ENCODE measurements around the gene UHRF2.
"Not testable (repeated sequence)": the region's sequence is repeated elsewhere in the genome, so short reads cannot be mapped to it uniquely, and the experiment has no call there.

UHRF2 gene, protein sequence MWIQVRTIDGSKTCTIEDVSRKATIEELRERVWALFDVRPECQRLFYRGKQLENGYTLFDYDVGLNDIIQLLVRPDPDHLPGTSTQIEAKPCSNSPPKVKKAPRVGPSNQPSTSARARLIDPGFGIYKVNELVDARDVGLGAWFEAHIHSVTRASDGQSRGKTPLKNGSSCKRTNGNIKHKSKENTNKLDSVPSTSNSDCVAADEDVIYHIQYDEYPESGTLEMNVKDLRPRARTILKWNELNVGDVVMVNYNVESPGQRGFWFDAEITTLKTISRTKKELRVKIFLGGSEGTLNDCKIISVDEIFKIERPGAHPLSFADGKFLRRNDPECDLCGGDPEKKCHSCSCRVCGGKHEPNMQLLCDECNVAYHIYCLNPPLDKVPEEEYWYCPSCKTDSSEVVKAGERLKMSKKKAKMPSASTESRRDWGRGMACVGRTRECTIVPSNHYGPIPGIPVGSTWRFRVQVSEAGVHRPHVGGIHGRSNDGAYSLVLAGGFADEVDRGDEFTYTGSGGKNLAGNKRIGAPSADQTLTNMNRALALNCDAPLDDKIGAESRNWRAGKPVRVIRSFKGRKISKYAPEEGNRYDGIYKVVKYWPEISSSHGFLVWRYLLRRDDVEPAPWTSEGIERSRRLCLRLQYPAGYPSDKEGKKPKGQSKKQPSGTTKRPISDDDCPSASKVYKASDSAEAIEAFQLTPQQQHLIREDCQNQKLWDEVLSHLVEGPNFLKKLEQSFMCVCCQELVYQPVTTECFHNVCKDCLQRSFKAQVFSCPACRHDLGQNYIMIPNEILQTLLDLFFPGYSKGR

DNA sequence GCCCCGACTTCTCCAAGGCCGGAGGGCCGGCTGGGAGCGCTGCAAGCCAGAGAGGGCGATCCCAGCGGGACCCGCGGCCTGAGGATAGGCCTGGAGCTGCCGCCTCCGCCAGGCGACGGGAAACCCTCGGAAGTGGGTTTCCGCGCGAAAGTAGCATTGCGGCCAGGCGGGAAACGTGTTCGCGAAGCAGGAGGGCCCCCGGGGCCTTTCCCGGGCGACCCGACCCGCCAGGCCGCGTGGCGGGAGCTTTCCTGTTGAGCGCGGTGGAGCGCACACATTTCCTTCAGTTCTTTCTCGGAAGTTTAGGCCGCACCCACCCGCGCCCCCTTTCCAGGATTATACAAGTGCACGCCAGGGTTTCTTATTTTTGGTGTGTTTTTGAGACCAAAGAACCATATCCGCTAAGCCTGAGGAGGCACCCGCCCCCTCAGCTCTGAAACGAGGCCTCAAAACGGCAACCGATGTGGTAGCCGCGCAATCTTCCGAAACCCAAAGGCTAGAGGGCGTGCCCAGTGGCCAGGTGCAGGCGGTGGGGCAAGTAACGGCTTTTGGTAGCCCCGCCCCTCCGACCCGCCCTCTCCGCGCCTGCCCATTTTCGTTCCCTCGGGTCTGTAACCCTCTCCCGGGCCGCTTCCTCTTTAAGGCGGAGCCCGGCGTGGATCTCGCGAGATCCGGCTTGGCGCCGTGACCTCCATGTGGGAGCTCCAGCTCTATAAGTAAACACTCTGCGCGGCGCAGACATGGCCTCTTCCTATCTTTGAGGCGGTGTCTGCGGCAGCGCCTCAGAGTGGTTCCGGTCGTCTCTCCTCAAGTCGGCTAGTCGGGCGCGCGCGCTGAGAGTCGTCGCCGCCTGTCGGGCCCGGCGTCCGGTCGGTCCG is at the start of gene UHRF2:
Gene UHRF2 (plus strand): TSS at position 713 of the 878 bp plus-strand sequence. CDS start 292 bp downstream, outside the sequence.
- peak; percentile 99 for DNase-seq

DNA sequence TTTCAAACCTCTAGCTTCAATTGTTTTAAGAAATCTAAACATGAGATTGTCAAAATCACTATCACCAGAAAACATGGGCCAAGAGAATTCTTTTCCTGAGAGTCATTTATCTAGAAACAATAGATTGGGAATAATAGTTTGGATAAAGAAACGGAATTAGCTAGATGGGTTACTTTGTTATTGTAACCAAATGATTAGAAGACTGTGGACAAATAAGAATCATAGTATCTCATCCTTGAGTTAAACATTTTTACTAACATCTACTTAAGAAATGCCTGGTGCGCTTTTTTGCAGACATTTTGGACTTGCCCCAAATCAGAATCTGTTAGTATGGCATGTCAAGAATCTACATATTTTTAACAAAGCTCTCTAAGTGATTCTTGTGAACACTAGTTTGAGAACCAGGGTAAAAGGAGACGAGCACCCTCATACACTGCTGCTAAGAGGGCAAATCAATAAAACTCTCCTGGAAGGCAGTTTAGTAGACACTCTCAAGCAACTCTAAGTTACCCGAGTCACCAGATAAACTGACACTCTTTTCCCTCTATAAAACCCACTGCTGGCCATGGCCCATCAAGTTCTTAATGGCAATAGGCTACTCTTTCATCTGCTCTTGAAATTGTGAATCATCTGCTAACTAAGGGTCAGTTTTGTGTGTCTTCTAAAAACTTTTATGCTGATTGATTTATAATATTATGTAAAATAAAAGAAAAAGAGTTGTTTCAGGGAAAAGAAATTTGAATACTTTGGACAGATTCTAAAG is 45.7 kb upstream of the UHRF2 start:
- no peak for DNase-seq

DNA sequence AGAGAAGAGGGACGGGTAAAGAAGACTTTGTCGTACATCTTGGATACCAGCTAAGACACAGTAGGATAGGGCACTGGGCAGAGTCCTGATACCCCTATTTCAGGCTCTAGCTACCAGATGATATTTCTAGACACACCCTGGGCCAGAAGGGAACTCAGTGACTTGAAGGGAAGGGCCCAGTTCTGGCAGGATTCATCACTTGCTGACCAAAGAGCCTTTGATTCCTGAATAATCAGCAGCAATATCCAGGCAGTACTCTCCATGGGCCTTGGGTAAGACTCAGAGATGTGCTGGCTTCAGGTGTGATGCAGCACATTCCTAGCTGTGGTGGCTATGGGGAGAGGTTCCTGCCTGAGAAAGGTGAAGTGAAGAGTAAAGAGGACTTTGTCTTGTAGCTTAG is 44.2 kb upstream of the UHRF2 start:
- DNase-seq = no peak

DNA sequence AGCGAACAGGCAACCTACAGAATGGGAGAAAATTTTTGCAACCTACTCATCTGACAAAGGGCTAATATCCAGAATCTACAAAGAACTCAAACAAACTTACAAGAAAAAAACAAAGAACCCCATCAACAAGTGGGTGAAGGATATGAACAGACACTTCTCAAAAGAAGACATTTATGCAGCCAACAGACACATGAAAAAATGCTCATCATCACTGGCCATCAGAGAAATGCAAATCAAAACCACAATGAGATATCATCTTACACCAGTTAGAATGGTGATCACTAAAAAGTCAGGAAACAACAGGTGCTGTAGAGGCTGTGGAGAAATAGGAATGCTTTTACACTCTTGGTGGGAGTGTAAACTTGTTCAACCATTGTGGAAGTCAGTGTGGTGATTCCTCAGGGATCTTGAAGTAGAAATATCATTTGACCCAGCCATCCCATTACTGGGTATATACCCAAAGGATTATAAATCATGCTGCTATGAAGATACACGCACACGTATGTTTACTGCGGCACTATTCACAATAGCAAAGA is 31.5 kb upstream of the UHRF2 start:
- not testable (repeated sequence) for DNase-seq

DNA sequence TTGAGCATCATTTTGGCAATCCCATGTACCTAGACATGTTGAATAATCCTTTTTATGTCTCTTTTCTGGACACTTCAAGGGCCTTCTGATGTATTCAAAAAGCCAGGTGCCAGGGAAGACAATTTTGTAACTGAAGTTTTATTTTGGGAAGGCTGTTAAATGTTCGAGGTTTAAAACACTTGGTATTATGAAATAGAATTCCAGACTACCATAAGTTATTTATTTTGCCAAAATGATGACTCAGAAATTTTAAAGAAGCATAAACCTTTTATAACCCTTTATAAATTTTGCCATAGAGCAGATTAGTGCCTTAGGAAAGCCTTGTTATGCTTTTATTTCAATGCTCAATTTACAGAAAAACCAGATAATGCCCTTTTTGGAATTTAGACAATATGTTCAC is 30.3 kb upstream of the UHRF2 start:
- no peak for DNase-seq

DNA sequence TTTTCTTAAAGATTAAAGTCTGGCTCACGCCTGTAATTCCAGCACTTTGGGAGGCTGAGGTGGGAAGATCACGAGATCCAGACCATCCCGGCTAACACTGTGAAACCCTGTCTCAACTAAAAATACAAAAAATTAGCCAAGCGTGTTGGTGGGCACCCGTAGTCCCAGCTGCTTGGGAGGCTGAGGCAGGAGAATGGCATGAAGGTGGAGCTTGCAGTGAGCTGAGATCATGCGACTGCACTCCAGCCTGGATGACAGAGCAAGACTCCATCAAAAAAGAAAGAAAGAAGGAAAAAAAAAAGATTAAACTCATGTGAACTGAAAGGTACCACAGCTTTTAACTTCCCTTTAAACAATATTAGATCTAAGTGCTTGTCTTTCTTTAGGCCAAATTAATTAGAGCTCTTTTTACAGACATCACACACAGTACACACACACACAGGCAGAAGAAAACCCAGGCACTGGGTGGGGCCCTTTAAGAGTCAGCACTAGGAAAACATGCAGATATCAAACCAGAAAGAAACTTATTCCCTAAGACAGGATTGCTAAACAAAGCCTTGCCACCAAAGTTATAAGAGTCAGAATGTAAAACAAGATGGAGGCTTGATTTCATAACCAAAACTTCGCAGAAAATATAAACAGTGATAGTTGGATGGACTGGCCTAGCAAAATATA is 29.3 kb upstream of the UHRF2 start:
- no peak for DNase-seq

DNA sequence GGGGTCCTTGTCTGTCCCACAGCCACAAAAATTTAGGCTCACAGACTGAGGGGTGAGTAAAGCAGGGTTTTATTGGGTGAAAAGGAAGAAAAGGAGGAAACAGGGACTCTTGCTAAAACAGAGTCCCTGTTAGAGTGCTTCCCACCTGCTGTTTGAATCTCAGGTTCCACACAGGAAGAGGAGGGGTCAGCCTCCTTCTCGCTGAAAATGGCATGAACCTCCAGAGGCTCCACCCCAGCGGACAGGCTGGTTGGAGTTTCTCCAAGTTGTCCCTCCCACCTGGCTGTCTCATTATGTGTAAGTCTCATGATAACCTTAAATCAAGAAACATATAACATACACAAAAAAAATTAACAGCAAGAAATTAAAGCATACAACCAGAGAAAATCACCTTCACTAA is 28.3 kb upstream of the UHRF2 start:
- DNase-seq = no peak

DNA sequence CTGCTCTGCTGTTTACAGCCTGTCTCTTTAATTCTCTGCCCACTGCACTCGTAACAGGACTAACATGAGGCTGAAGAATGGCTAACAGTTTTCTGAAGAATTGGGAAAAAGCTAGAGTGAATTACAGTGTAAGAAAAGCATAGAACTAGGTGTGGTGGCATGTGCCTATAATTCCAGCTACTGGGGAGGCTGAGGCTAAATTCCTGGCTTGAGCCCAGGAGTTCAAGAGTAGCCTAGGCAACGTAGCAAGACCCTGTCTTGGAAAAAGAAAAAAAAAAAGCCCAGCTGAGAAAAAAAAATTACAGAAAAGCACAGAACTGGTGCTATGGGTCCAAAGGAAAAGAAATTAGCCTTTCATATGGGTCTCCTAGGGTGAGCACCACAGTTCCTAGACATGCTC is 13.9 kb upstream of the UHRF2 start:
- no peak for DNase-seq

DNA sequence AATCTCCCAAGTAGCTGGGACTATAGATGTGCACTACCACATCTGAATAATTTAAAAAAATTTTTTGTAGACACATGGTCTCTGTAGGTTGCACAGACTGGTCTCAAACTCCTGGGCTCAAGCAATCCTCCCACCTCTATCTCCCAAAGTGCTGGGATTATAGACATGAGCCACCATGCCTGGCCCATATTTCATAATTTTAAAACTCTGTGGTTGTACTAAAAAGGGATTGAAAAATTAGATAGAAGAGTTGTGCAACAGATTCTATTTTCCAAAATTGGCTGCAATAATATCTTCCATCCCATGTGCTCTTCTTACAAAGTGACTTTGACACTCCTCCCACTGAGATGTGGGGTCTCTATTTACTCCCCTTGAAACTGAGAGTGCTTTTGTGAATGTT is 7.6 kb upstream of the UHRF2 start:
- DNase-seq = no peak

DNA sequence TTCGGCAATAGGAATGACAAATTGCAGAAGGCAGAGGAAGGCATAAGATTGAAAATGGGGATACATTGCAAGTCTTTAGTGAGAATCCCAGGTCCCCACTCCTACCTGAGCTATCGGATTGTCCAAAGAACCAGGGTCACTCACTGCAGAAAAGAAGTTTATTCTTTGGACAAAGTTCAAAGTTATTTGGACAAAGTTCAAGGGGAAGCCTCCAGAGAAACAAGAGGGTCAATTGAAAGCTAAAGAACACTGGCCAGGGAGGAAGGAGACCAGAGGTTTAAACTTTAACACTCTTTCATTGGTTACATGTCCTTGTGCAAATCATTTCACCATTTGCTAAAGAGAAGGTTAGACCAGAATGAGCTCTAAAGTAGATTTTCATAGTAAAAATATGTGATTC is 5.2 kb upstream of the UHRF2 start:
- DNase-seq = no peak

DNA sequence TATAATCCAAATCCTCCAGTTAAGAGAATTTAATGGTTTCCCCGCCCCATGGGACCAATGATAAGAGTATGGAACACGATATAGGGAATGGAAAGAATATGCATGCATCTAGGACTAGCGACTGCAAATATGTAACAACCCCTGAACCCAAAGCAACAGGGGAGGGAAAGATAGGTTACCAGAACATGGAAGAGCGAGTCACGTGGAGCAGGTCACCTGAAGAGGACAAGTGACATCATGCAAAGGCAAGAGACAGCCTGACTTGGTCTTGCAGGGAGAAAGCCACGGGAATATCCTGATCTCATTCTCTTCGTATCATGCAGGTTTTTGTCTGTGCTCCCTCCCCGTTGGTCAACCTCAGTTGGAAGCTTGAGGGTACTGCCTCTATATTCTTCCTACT is 4.7 kb upstream of the UHRF2 start:
- no peak for DNase-seq

DNA sequence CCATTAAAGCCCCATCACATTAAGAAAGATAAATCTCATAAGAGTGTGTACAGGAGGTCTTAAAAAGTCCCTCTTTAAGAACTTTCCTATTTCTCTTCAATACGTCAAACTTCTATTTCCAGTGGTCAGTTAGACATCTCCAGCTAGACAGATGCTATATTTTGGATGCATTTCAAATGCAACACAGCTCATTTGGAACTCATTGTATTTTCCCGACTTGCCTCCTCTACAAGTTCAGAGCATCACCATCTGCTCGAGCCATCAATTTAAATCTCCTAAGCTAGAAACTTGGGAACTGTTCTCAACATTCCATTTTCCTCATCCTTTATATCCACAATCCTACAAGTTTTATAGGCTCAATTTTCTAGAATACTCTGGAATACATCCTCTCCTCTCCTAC is 3.2 kb upstream of the UHRF2 start:
- DNase-seq = no peak

DNA sequence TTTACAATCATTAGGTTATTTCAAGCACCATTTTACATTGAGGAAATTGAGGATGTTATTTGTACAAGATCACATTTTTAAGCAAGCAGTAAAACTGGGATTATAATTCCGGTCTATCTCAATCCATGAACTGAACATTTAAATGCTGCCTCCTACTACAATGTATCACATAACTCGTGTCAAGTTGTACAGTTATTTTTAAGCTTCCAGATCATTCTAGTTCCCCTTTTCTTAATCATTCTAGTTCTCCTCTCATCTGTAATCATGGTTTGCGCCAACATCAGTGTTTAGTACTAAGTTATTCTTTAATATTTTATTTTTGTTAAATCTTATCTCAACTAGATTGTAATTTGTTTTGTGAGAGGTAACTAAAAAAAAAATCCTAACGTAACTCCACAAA is 2.4 kb upstream of the UHRF2 start:
- no peak for DNase-seq

DNA sequence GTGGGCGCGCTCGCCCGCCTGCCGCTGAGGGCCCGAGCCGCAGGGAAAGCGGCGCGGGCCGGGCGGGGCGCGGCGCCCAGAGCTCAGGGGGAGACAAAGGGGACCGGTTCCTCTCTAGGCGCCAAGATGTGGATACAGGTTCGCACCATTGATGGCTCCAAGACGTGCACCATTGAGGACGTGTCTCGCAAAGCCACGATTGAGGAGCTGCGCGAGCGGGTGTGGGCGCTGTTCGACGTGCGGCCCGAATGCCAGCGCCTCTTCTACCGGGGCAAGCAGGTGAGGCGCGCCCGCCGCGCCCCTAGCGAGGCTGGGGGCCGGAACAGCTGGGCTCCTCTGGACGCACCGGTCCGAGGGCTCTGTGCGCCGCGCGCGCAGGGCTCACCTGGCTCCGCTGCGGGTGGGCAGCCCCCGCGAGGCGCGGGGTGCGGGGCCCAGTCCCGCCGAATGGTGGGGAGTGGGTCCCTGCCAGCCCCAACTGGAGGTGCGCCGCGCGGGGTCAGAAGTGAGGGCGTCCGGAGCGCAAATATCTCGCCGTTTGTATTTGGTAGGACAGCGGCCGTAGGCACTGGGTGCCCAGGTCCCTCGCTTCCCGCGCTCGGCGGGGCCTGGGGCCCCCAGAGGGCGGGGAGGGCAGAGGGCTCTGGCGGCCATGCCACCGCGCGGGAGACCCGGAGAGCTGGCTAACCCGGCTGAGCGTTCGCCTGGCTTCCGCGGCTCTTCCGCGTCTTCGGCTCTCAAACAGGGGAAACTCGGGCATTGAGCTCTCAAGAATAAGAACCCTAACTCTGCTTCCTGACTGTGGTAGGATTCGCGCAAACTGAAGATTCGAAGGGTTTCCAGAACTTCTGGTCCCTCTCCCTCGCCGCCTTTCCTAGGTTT is 607 bp downstream of the UHRF2 start:
- DNase-seq = peak; percentile 55

DNA sequence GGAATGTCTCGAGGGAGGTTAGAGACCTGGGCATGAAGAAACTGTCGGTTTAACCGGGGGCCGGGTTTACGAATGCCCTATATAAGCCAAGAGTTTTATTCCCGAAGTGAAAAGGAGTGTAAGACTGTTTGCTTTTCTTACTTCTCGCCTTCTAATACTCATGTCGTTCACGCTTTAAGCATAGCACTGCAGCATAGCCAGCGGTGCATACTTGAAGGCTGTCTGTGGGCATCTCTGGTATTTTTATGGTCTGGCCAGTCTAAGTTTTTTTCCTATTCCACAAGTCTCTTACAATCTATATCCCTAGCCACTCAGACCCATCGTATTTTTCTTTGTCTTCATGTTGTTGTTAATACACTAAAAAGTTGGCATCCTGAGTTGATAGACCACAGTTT is 1.2 kb downstream of the UHRF2 start:
- DNase-seq = no peak

DNA sequence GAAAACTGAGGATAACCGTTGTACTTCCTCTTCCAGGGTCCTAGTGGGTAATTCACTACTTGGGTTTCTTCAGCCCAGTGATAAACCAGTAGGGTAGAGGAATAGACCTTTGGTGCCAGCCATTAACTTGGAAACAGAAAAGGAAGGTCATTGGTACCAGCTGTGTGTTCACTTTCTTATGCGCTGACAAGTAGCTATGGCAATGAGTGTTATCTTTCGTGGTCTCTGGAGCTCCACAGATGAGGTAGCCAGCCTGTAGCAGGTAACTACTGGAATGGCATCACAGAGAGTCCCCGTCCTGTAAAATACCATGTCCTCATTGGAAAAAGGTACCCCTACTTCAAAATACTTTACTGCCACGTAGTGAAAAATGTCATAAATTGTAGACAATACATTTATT is 2.3 kb downstream of the UHRF2 start:
- no peak for DNase-seq

DNA sequence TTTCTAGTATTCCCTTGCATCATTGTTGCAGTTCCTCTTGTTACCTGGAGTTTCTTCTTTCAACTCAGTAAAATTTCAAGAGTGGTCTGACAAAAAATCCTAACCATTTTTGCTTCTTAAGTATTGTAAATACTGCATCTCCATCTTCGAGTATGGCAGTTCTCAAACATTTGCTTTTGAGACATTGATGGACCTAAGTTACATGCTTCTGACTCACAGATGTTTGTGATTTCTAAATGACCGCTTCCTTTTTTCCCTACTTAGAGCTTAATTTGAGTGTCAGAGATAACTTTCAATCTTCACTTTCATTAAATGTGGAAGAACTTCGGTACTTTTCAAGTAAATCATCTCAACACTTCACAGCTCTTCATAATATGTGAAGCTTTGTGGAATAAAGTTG is 4.2 kb downstream of the UHRF2 start:
- no peak for DNase-seq

DNA sequence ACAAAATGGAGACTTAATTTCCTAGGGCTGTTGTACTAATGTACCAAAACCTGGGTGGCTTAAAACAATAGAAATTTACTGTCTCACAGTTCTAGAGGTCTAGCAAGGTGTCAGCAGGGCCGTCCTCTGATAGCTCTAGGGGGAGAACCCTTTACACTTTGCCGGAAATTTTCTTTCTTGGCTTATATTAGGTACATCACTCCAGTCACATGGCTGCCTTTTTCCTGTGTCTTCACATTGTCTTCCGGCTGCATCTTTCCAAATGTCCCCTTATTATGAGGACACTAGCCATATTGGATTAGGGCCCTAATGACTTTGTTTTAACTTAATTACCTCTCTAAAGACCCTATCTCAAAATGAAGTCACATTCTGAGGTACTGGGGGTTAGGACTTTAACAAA is 5.8 kb downstream of the UHRF2 start:
- no peak for DNase-seq

DNA sequence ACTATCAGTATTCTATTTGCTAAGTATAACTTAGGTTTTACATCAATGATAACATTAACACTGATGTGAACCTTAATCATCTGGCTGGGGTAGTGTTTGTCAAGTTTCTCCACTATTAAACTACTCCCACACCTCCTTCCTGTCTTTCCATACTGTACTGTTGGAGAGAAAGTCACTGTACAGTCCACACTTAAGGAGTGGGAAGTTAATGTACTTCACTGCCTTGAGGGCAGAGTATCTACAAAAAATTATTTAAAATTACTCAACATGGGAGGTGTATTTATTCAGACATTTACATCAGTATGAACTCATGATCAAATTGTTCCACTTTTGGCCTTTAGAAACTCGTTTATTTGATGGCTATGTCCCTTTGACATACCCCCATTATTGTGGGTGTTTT is 11.9 kb downstream of the UHRF2 start:
- no peak for DNase-seq

DNA sequence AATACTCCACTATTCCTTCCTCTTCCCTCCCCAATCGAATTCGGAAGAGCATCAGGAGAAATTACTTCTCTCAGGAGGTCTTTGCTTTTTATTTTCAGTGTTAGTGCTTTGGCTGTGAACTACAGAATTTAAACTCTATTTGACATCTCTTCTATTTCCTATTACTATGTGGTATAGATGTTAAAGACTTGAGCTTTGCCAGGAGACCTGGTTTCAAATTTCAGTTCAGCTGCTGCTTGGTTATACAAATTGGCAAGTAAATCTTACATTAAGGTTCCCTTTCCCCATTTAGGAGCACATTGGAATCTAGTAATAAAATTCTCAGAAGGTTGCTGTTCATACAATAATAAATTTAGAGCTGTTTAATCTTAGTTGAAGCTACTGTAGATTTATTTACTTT is 13.1 kb downstream of the UHRF2 start:
- DNase-seq = no peak
